Activated CD4-positive, alpha-beta T cell treated with anti-CD3 and anti-CD28 coated beads, Interleukin-2, amount 50 U/mL, for 48 hours (primary cell): ENCODE results near the gene PARD3B.

Experiments
- DNase-seq, 2 experiments: peaks; one replicate each; pipeline ENCODE4 v3.0.0-alpha.2; 2020

The PARD3B gene

GRCh38 chr2:205590759-205591158 is 1045.5 kb downstream of the PARD3B start:
- DNase-seq = no peak

DNA sequence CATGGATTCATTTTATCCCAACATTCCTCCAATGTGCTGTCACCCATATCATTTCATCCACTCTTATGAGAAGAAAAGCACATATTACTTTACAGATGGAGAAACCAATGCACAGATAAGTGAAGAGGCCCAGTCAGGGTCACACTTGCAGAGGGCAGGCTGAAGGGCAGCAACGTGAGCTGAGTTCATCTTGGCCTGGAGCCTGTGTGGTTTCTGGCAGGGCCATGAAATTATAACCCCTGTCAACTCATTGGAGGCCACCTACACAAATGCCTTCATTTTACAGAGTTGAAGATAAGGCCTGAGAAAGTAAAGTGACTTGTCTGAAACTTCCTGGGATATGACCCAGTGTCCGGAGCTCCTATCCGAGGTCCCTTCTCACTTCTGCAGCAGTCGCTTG is 1048.6 kb downstream of the PARD3B start:
- DNase-seq = no peak

DNA sequence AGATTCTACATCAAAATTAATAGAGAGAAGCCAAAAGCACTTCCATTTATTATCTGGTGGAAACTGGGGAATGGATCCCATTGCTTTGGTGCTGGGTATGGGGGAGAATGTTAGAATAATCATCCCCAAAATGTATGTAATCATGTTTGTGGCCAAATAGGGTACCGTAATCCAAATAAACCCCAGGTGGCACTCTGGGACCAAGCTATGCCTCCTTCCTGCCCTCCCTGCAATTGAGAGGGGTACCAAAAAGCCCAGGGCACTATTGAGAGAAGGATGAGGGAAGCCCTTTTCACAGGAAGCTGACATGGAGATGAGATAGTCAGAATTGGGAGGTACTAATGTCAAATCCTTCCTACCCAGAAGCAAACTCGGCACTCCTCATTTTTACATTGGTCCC is 1051.3 kb downstream of the PARD3B start:
- no peak for DNase-seq

DNA sequence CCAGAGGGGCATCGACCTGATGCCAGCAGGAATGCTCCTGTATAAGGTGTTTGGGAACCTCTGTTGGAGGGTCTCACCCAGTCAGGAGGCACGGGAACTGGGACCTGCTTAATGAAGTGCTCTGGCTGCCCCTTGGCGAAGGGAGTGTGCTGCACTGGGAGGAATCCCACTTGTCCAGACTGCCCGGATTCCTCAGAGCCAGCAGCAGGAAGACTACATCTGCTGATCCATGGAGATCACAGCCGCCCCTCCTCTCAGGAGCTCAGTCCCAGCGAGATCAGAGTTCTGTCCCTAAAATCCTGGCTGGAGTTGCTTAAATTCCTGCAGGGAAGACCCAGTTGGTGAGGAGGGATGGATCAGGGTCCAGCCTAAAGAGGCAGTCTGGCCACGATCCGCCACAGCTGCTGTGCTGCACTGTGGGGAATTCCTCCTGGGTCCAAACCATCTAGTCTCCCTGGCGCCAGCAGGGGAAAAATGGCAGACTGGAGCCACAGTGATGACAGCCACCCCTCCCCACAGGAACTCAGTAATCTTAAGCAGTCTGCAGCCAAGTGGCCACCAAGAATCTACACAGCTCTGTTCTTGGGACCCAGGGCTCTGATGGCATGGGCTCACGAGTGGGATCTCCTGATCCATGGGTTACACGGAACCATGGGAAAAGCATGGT is 1060.5 kb downstream of the PARD3B start:
- no peak for DNase-seq

DNA sequence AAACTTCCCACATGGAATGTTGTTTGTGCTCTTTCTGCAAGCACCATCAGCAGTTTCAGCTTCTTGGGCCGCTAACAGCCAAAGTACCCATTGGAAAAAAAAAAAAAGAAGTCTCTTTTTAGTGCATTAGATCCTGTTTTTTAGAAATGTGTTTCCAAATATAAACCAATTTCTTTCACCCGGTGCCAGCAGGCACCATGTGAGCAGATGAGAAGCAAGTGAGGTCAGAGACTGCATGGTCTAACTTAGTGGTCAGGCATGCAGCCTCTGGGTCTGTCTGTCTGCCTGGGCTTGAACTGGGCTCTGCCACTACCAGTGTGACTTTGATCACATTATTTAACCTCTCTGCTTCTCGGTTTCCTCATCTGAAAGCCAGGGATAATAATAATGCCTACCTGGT is 1061.9 kb downstream of the PARD3B start:
- no peak for DNase-seq

DNA sequence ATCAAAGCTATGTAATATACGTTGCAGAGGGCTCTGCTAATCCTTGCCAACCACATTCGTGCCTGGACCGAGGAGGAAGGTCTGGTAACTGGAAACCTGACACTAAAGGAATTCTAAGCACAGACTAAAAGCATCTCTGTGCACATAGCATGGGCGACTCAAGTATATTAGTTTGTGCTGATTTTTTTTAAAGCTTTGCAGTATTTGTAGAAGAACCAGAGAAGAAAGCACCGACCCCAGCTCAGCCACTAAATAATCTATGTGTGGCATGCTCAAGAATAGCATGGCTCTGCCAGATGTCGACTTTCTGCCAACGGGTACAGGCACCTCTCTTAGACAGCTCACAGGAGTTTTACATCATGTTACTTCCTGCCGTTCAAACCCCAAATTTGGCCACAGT is 1063.8 kb downstream of the PARD3B start:
- DNase-seq = no peak

DNA sequence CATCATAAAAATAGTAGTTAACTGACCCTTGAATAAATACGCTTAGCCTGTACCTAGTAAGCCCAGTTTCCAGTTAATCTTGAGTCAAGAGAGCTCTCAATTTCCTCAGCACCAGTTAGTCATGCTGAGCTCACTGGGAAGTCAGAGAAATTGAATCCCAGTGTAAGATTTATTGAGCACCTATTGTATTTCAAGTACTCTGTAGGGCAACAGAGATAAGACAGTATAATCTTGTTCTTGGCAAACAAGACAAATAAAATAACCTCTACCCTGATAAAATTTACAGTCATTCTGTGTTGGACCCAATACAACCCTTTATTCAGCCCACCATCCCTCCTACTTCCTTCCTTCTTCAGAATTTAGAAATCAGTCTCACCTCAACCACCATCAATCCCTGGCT is 1065.2 kb downstream of the PARD3B start:
- DNase-seq = no peak

DNA sequence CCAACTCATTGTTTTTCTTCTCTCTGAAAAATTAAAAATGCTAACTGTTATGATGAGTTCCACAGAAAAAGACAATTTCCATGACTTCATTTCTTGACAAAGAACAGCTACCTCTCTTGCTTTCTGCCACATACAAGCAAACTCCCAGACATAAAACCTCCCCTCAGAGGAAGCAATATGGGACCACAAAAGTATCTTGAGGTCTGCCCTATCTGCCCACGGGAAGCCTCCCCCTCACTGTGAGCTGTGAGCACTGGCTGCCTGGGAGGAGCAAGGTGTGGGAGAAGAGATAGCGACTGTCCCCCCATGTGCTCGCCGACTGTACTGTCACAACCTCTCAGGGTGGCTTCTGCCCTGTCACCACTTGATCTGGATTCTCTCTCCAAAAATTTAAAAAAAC is 1067.4 kb downstream of the PARD3B start:
- peak; percentile 56 to 69 for DNase-seq

DNA sequence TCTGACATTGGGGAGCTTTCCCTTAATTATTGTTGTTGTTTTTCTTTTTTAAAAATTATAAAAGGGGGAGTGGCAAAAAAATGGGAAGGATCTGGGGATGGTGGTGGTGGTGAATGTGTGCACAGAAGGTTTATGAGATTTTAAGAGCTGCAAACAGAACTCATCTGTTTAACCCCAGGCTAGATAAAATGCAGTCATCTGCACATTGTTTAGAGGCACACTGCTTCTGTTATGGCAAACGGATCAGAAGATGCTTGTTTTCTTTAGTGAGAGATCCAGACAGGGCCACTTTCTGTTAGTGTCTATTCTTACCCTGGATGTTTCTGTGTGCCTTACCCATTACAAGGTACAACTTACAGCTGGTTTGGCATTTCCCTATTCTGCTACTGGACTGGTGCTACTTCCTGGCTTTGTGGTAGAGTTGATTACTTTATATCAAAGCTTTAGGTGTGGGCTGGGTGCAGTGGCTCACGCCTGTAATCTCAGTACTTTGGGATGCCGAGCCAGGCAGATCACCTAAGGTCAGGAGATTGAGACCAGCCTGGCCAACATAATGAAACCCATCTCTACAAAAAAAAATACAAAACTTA is 1068.8 kb downstream of the PARD3B start:
- no peak for DNase-seq

DNA sequence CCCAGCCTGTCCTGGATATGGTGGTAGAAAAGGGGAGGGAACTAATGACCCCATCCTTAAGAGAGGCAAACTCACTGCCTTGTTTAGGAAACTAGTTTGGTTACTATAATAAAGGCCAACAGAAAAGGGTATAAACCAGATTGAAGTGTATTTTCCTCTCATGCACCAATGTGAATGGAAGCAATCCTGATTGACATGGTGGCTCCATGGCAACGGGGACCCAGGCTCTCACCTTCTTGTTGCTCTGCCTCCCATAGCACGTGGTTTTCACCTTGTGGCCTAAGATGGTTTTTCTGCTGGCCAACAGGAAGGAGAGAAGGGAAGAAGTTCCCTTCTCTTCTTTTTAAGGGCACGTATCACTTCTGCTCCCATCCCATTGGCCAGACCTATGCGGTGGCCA is 1069.7 kb downstream of the PARD3B start:
- DNase-seq = no peak

DNA sequence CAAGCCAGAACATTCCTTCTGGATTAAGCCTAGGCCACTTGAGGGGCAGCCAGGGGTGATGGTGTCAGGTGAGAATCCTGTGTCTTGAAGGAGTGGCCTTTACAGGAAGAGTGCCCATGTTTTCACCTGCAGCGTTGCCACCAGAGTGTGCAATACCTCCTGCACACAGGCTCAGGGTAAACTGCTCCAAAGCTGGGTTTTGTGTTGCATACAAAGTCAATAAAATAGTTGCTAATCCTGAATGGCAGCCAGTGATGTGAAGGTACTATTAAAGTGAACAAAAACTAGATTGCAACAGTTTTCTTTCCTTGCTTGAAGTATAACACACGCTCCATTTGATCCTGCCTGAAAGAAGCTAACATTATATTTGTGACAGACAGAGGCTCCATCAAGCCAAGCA is 1072.6 kb downstream of the PARD3B start:
- no peak for DNase-seq

GRCh38 chr2:205619600-205619999 is 1074.3 kb downstream of the PARD3B start:
- no peak for DNase-seq

DNA sequence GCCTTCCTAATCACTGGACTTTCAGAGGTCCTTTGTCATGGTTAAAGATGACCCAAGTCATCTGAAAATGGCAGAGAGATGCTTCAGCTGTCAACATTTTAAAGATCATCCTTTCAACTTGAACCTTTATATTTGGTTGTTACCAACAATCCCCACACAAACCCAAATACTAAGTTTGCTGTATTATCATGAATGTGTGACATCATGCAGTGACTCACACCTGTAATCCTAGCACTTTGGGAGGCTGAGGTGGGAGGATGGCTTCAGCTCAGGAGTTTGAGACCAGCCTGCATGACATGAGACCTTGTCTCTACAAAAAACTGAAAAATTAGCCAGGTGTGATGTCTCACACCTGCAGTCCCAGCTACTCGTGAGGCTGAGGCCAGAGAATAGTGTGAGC is 1081.8 kb downstream of the PARD3B start:
- DNase-seq = no peak

DNA sequence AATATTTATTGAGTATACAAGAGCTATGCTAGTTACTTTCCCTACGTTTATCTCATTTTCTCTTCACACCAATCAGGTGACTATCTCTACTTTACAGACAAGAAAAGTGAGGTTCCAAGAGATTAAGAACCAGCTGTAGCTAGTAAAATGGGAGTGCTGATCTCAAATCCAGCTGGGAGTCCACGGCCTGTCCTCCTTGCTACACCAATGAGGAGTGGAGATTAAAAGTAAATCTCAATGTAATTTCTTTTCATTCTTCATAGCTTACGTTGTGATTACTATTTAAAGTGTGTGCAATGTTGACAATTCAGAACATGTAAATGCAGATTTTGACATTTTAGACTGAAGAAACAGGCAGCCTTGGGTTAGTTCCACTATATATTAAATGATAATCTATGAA is 1083.1 kb downstream of the PARD3B start:
- DNase-seq = no peak

GRCh38 chr2:205629091-205629776 is 1084.0 kb downstream of the PARD3B start:
- no peak for DNase-seq

DNA sequence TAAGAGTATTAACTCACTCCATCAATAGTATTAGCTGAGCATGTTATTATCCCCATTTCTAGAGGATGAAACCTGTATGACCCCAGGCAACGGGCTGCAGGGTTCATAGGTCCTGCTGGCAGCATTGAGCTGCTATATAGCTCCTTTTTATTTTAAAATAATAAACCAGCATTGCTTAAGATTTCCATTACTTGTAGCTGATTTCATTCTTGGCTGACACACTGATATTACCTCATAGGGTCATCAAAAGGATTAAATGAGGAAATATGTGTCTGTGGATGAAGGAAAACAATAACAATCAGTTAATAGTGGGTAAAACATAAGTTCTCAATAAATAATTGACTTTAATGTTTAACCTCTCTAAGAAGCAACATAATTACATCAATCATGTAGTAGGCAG is 1088.7 kb downstream of the PARD3B start:
- DNase-seq = no peak

GRCh38 chr2:205636549-205637319 is 1091.5 kb downstream of the PARD3B start:
- no peak for DNase-seq

DNA sequence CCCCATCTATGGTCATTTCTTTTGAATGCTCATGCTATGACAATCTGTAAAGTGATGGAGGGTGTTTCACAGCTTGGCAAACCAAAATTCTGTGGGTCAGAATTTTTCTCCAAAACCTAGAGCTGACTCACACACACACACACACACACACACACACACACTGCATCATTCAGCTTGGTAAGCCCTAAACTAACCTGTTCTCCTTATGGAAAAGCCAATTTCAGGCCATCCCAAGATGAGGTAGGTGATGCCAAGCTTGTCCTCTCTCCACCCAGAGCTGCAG is 1092.0 kb downstream of the PARD3B start:
- DNase-seq = no peak

DNA sequence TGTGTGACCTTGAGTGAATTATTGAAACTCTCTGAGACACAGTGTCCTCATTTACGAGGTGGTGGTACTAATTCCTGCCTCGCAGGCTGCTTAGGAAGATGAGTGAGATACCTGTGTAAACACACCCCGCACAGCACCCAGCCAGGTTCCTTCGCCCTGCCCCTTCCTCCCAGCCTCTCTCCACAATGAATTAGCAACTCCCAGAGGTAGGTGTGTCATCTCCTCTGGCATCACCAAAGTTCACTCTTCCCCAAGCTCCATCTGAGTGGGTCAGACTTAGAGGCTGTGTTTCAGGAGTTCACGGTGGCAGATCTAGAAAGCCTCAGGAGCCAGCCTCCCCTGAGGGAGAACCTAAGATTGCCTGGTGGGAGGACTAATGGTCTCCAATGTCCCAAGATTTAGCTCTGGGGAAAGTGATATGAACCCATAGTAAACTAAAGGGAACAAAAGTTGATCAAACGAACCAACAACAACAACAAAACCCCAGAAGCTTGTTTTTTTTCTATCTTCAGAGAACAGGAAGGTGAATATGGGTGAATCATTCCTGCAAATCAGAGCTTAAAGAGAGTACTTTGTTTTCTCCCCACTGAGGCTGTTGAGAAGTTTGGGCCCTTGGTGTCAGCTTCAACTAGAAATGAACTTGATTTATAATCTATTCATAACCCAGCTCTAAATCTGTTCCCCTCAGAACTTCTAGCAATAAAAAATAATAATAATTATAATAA is 1092.7 kb downstream of the PARD3B start:
- no peak for DNase-seq

GRCh38 chr2:205640716-205641115 is 1095.4 kb downstream of the PARD3B start:
- DNase-seq = no peak

DNA sequence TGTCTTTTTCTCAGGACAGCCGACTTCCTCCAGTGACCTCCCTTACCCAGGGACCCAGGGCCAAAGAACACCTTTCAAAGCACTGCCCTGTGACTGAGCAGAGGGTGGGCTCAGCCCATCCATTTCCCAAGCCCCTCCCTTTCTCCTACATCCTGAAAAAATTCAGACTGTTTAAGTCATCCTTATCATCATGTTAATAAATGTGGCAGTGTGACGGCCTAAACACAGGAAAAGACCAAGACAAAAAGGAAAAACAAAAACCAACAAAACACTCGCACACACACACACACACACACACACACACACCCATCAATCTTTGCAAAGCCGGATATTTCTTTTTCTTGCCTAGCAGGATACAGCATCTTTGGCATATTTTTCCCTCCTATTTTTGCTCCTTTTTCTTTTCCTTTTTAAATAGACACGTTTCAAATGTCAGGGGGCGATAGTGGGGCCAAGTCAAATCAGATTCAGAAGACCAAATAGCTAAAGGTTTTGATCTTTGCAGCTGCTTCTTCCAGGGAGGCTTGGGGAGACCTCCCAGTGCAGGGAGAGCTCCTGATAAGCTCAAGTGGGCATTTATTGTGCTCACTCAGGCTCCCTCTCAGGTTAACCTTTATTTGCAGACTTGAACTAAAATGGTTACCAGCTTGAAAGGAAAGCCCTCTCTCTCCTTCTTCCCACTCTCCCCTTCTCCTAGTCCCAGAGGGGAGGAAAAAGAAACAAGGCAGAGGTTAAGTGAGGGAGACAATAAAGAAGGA is 1097.5 kb downstream of the PARD3B start:
- DNase-seq = no peak

DNA sequence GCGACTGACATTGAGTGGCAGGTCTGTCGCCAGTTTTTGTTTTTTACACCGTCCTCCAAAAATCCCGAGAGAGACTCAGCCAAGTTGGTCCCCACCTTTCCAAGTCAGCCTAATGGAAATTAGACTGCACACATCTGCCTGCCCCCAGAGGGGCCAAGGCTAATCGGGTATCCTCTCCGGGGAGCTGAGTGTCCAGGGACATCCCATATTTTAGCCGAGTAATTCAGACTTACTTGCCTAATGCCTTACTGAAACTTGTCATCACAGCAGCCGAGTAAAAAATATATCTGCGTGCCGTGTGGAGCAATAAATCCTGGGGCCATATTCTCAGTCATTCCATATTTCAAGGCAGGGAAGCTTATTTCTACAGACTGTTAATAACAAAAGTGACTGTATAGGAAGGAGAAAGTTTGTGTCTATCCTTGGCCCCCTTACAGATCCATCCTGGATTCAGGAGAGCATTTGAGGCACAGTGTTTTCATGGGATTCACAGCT is 1098.2 kb downstream of the PARD3B start:
- DNase-seq = no peak
